ENCODE data around the gene HM13. TPM values are rescaled to one million over a fixed set of nuclear protein-coding genes. Genes with fewer than 3 reads are reported as not detected.
"Not testable (repeated sequence)": the region's sequence is repeated elsewhere in the genome, so short reads cannot be mapped to it uniquely, and the experiment has no call there.

The HM13 gene
- total and polyA plus RNA-seq, 12 donors = 27.5 to 102 (median 34.9) TPM

GRCh38 chr20:31608251-31608945 lies 94.2 kb downstream of the HM13 start:
- WGBS, 2 donors = 16 to 23% methylated on average over 44 to 45 of the region's 45 CpGs
- DNase-seq = peak; percentile 80 to 91
- intact Hi-C loops (cut with DNase I) = loop anchor here in 4 of 10 donors (1.0 to 2.0 kb wide), 6 partner anchors 14 to 40 kb away; no protein-coding TSS in a partner anchor
- Histone ChIP-seq H3K4me1 (peaks cover 8 to 84% (median 39%) of the 10 kb centered on the region in 9 donors), H3K4me3 (peak overlapping the region in 9 of 10 donors; percentile 32 to 89 (median 82)), H3K27ac (peak overlapping the region; percentile 86 to 99 (median 95)), H3K36me3 (peaks cover 0 to 14% (median 0%) of the 10 kb centered on the region in 9 donors), H3K27me3 (peaks cover 0 to 37% (median 0%) of the 10 kb centered on the region in 7 donors), H3K9me3 (no peaks in the 10 kb centered on the region)
- TF ChIP-seq CTCF (IDR thresholded peaks at IDR 0.05) = no peak
- peak; percentile 16 to 54 (median 26) for ATAC-seq

- not testable (repeated sequence) for H3K9me3 ChIP-seq, H3K4me3 ChIP-seq, ATAC-seq, H3K36me3 ChIP-seq, DNase-seq
- peaks cover 0 to 15% (median 0%) of the 10 kb centered on the region in 7 donors for H3K27me3 ChIP-seq
- 88 to 95% methylated on average over 12 of the region's 12 CpGs for WGBS, 2 donors
- peaks cover 8 to 53% (median 31%) of the 10 kb centered on the region in 9 donors for H3K4me1 ChIP-seq
- H3K27ac ChIP-seq = peak overlapping the region in 8 of 10 donors; percentile 4 to 99 (median 48)
- intact Hi-C loops (cut with DNase I) = loop anchor here in 8 of 10 donors (2.0 to 5.0 kb wide), 4 partner anchors 43 to 51 kb away; no protein-coding TSS in a partner anchor
Measured at GRCh38 chr20:31612271-31612640, 98.0 kb downstream of the HM13 start.

- no peak for TF ChIP-seq CTCF (IDR thresholded peaks at IDR 0.05)
- Histone ChIP-seq H3K36me3 (no peaks in the 10 kb centered on the region), H3K27me3 (no peaks in the 10 kb centered on the region), H3K27ac (no peak overlapping the region), H3K4me3 (no peak overlapping the region), H3K9me3 (no peaks in the 10 kb centered on the region), H3K4me1 (peaks cover 0 to 31% (median 14%) of the 10 kb centered on the region in 9 donors)
- no peak for DNase-seq
- WGBS, 2 donors = 93 to 94% methylated on average over 8 of the region's 8 CpGs
- ATAC-seq = no peak
- intact Hi-C loops (cut with DNase I) = no loop called here
Measured at GRCh38 chr20:31615416-31615815, 101.2 kb downstream of the HM13 start.

GRCh38 chr20:31617432-31618104 lies 103.3 kb downstream of the HM13 start:
- 77 to 90% methylated on average over 6 of the region's 6 CpGs for WGBS, 2 donors
- intact Hi-C loops (cut with DNase I) = no loop called here
- peaks cover 0 to 20% (median 10%) of the 10 kb centered on the region in 9 donors for H3K4me1 ChIP-seq
- no peaks in the 10 kb centered on the region for H3K36me3 ChIP-seq
- H3K27ac ChIP-seq = peak overlapping the region in 1 of 10 donors; percentile 0
- ATAC-seq (no peak), DNase-seq (no peak)
- TF ChIP-seq CTCF (IDR thresholded peaks at IDR 0.05) = no peak
- no peaks in the 10 kb centered on the region for H3K9me3 ChIP-seq
- H3K4me3 ChIP-seq = no peak overlapping the region
- no peaks in the 10 kb centered on the region for H3K27me3 ChIP-seq

Small RNAs within 50 kb of the gene (microRNA-seq; reads per million reads assigned to microRNA genes)
- gene MIR3193 = 0 reads per million in 2 donors

Other genes with a start within 250 kb of the HM13 start
- not detected for gene DEFB116, start 205.9 kb upstream of the HM13 start, total RNA-seq
- gene DEFB116, start 205.9 kb upstream of the HM13 start, polyA plus RNA-seq = not detected
- not detected for gene DEFB118, start 145.8 kb upstream of the HM13 start, total RNA-seq
- gene DEFB118, start 145.8 kb upstream of the HM13 start, polyA plus RNA-seq = not detected
- gene DEFB119, start 123.9 kb upstream of the HM13 start, total RNA-seq = not detected
- not detected for gene DEFB119, start 123.9 kb upstream of the HM13 start, polyA plus RNA-seq
- gene DEFB121, start 108.2 kb upstream of the HM13 start, total RNA-seq = not detected
- not detected for gene DEFB121, start 108.2 kb upstream of the HM13 start, polyA plus RNA-seq
- not detected for gene DEFB123, start 73.8 kb upstream of the HM13 start, total RNA-seq
- not detected for gene DEFB123, start 73.8 kb upstream of the HM13 start, polyA plus RNA-seq
- 1 to 10 TPM in 2 of 10 donors, not detected in 8; 1.5 to 3.1 TPM for gene DEFB124, start 39.3 kb upstream of the HM13 start, total RNA-seq
- 1 to 10 TPM in 1 of 2 donors, under 1 TPM in 1; 0.13 to 1.5 TPM for gene DEFB124, start 39.3 kb upstream of the HM13 start, polyA plus RNA-seq
- 1 to 10 TPM in 7 of 10 donors, under 1 TPM in 3; 0.60 to 3.4 (median 1.3) TPM for gene REM1, start 39.2 kb upstream of the HM13 start, total RNA-seq
- gene REM1, start 39.2 kb upstream of the HM13 start, polyA plus RNA-seq = 1 to 10 TPM; 3.9 to 7.2 TPM
- gene ID1, start 90.8 kb downstream of the HM13 start, total RNA-seq = 100 to 1,000 TPM in 7 of 10 donors, 10 to 100 TPM in 3; 42.8 to 204 (median 109) TPM
- gene ID1, start 90.8 kb downstream of the HM13 start, polyA plus RNA-seq = 100 to 1,000 TPM; 230 to 551 TPM
- 10 to 100 TPM in 3 of 10 donors, 1 to 10 TPM in 7; 3.8 to 20.1 (median 7.5) TPM for gene COX4I2, start 123.5 kb downstream of the HM13 start, total RNA-seq
- 100 to 1,000 TPM in 1 of 2 donors, 10 to 100 TPM in 1; 30.4 to 103 TPM for gene COX4I2, start 123.5 kb downstream of the HM13 start, polyA plus RNA-seq
- 10 to 100 TPM; 34.7 to 97.4 (median 45.9) TPM for gene BCL2L1, start 208.4 kb downstream of the HM13 start, total RNA-seq
- gene BCL2L1, start 208.4 kb downstream of the HM13 start, polyA plus RNA-seq = 100 to 1,000 TPM in 1 of 2 donors, 10 to 100 TPM in 1; 35.2 to 128 TPM
- 1 to 10 TPM in 4 of 10 donors, under 1 TPM in 6; 0.17 to 9.6 (median 0.85) TPM for gene TPX2, start 224.8 kb downstream of the HM13 start, total RNA-seq
- under 1 TPM; 0.29 to 0.72 TPM for gene TPX2, start 224.8 kb downstream of the HM13 start, polyA plus RNA-seq